SU-DHL-6 (cell line): Measurements from ENCODE around the gene HIVEP2.

Experiments used
- H2AFZ ChIP-seq: fragments of 200-600 bp; sonication (generic); 2 replicates; pipeline ENCODE4 v1.6.1; 2014; ENCODE audit warnings: low read depth, mild to moderate bottlenecking, moderate library complexity, mixed read lengths, antibody characterized with exemption, low read length; ENCODE audit not compliant: severe bottlenecking
- H3F3A ChIP-seq: fragments of 200-600 bp; shearing (Covaris generic); 2 replicates; pipeline ENCODE4 v1.6.0; 2016; ENCODE audit warnings: antibody characterized with exemption, mild to moderate bottlenecking; ENCODE audit not compliant: insufficient read depth
- H3K27ac ChIP-seq: fragments of 200-600 bp; sonication (generic); 2 replicates; pipeline ENCODE4 v1.5.1; 2016; ENCODE audit warnings: low read depth, mild to moderate bottlenecking, low read length, moderate library complexity, mixed read lengths
- H3K27me3 ChIP-seq: fragments of 200-600 bp; sonication (generic), shearing (Covaris generic); 2 replicates; pipeline ENCODE4 v1.6.0; 2014; ENCODE audit warnings: mild to moderate bottlenecking, low read length
- H3K36me3 ChIP-seq: fragments of 200-600 bp; sonication (generic); 2 replicates; pipeline ENCODE4 v1.6.1; 2014; ENCODE audit warnings: mild to moderate bottlenecking, low read length, mixed read lengths
- H3K4me2 ChIP-seq: fragments of 300-600, 200-600 bp; shearing (Covaris generic), sonication (generic); 2 replicates; pipeline ENCODE4 v1.6.0; 2014; ENCODE audit warnings: low read length, low read depth, mild to moderate bottlenecking; ENCODE audit not compliant: poor library complexity, severe bottlenecking
- H3K4me3 ChIP-seq: fragments of 200-600 bp; sonication (generic); 2 replicates; pipeline ENCODE4 v1.5.1; 2014; ENCODE audit warnings: antibody characterized with exemption, low read length, mild to moderate bottlenecking, mixed read lengths; ENCODE audit not compliant: insufficient read depth, poor library complexity, severe bottlenecking
- H3K79me2 ChIP-seq: fragments of 200-600 bp; sonication (generic); 2 replicates; pipeline ENCODE4 v1.6.1; 2014; ENCODE audit warnings: mild to moderate bottlenecking, low read length, moderate library complexity; ENCODE audit not compliant: insufficient read depth
- H3K9ac ChIP-seq: fragments of 200-600 bp; sonication (generic); 2 replicates; pipeline ENCODE4 v1.7.0; 2014; ENCODE audit warnings: mild to moderate bottlenecking, low read length
- H3K9me2 ChIP-seq: fragments of 200-600 bp; sonication (generic); replicated peaks from 2 replicates; pipeline ENCODE4 v1.6.1; 2014; ENCODE audit warnings: low read length; ENCODE audit not compliant: insufficient read depth
- H3K9me3 ChIP-seq: fragments of 200-600 bp; sonication (generic); 2 replicates; pipeline ENCODE4 v1.6.1; 2014; ENCODE audit warnings: low read length, mixed read lengths; ENCODE audit not compliant: insufficient read depth
- H4K20me1 ChIP-seq: fragments of 200-600 bp; sonication (generic); 2 replicates; pipeline ENCODE4 v1.6.1; 2014; ENCODE audit warnings: low read depth, mild to moderate bottlenecking, antibody characterized with exemption, low read length, moderate library complexity, mixed read lengths
- EZH2phosphoT487 ChIP-seq: fragments of 200-600 bp; sonication (generic), shearing (Covaris generic); conservative IDR thresholded peaks from 2 replicates; pipeline ENCODE4 v1.6.1; 2018; ENCODE audit warnings: mild to moderate bottlenecking, antibody characterized with exemption, low read length, moderate library complexity, mixed read lengths
- TF ChIP-seq, protein P1 (sequence below): fragments of 200-600 bp; sonication (generic); IDR thresholded peaks from one replicate; pipeline ENCODE4 v1.5.1; 2017; ENCODE audit warnings: antibody characterized with exemption, mild to moderate bottlenecking, low read length, moderate library complexity; ENCODE audit not compliant: insufficient read depth, poor library complexity, severe bottlenecking

The HIVEP2 gene

GRCh38 chr6:142887517-142887916 is 57.5 kb downstream of the HIVEP2 start:
- Histone ChIP-seq H3K27ac (no peak overlapping the region), H2AFZ (no peak overlapping the region), H3K4me2 (no peak overlapping the region), H3K9ac (no peak overlapping the region), H3K9me2 (no peaks in the 10 kb centered on the region), H3K4me3 (no peak overlapping the region), H3K79me2 (no peaks in the 10 kb centered on the region), H3F3A (no peaks in the 10 kb centered on the region), H4K20me1 (0 out of 2 replicates have a peak, but pooled peaks cover 5% of the 10 kb centered on the region), H3K27me3 (no peaks in the 10 kb centered on the region), H3K36me3 (no peaks in the 10 kb centered on the region), H3K9me3 (no peaks in the 10 kb centered on the region)
- TF ChIP-seq, protein P1, sequence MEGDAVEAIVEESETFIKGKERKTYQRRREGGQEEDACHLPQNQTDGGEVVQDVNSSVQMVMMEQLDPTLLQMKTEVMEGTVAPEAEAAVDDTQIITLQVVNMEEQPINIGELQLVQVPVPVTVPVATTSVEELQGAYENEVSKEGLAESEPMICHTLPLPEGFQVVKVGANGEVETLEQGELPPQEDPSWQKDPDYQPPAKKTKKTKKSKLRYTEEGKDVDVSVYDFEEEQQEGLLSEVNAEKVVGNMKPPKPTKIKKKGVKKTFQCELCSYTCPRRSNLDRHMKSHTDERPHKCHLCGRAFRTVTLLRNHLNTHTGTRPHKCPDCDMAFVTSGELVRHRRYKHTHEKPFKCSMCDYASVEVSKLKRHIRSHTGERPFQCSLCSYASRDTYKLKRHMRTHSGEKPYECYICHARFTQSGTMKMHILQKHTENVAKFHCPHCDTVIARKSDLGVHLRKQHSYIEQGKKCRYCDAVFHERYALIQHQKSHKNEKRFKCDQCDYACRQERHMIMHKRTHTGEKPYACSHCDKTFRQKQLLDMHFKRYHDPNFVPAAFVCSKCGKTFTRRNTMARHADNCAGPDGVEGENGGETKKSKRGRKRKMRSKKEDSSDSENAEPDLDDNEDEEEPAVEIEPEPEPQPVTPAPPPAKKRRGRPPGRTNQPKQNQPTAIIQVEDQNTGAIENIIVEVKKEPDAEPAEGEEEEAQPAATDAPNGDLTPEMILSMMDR = no peak
- no peak for TF ChIP-seq EZH2phosphoT487

DNA sequence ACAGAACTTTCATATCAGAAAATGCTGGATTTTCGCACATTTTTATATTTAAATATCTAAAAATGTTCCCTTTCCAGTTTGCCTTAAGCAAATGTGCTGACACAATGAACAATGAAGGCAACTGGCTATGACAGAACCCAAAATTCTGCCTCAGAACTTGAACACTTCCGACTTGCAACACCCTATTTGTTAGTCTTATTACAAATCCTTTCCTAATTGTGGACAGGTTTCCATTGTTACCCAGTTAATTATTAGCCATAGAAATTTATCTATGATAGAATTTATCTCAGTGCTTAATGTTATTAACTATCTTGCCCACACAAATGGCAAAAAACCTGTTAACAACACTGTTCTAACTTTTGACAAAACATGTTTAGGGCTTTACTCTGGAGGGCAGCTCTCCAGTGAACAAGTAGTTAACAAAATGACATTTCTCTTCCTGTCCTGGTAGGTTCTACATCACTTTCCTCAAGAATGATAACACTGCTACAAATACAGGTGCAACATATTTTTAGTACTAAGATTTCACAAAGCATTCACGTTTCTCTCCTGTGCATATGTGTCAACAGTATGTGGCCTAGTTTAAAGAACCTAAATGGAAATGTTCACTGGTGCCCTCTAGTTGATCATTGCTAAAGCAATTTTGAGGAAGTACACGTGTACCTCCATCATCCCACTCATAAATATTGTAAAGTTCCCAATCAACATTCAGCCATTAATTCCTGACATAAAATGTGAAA is 58.4 kb downstream of the HIVEP2 start:
- no peaks in the 10 kb centered on the region for H3K9me3 ChIP-seq
- H3K4me3 ChIP-seq = no peak overlapping the region
- 0 out of 2 replicates have a peak, but pooled peaks cover 7% of the 10 kb centered on the region for H4K20me1 ChIP-seq
- H3K36me3 ChIP-seq = no peaks in the 10 kb centered on the region
- no peaks in the 10 kb centered on the region for H3K79me2 ChIP-seq
- no peak for TF ChIP-seq EZH2phosphoT487
- TF ChIP-seq, protein P1 = peak; percentile 46
- no peak overlapping the region for H3K9ac ChIP-seq
- H3K9me2 ChIP-seq = no peaks in the 10 kb centered on the region
- H3K27ac ChIP-seq = no peak overlapping the region
- no peaks in the 10 kb centered on the region for H3K27me3 ChIP-seq
- no peak overlapping the region for H2AFZ ChIP-seq
- peak overlapping the region; percentile 3 for H3K4me2 ChIP-seq
- H3F3A ChIP-seq = no peaks in the 10 kb centered on the region

GRCh38 chr6:142885182-142885867 is 59.7 kb downstream of the HIVEP2 start:
- H3K27ac ChIP-seq = no peak overlapping the region
- no peaks in the 10 kb centered on the region for H3K9me3 ChIP-seq
- no peaks in the 10 kb centered on the region for H3K9me2 ChIP-seq
- H3K4me3 ChIP-seq = no peak overlapping the region
- H3F3A ChIP-seq = no peaks in the 10 kb centered on the region
- TF ChIP-seq, protein P1 = no peak
- TF ChIP-seq EZH2phosphoT487 = no peak
- H3K4me2 ChIP-seq = no peak overlapping the region
- no peaks in the 10 kb centered on the region for H3K79me2 ChIP-seq
- no peaks in the 10 kb centered on the region for H3K36me3 ChIP-seq
- H4K20me1 ChIP-seq = 0 out of 2 replicates have a peak, but pooled peaks cover 7% of the 10 kb centered on the region
- H3K9ac ChIP-seq = no peak overlapping the region
- H2AFZ ChIP-seq = no peak overlapping the region
- H3K27me3 ChIP-seq = no peaks in the 10 kb centered on the region
